ENCODE data around the gene EXD2. TPM values are rescaled to one million over a fixed set of nuclear protein-coding genes. Genes with fewer than 3 reads are reported as not detected.

The EXD2 gene
- total RNA-seq, 1 experiment from 2014 or later = 9.5 TPM

DNA sequence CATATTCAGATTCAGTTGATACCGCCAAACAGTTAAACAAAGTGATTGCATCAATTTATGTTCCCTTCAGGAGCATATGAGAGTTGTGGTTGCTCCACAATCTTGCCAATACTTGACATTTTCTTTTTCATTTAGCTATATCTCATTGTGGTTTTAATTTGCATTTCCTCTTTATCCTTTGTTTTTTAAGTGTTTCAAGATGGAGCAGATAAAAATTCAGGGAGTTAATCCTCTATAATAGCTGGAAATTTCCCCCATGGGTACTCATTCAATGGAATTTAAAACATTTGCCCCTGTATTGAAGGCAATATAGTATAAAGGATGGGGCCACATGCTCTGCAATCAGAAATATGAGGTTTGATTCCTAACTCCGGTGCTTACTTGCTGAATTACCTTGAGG lies 1.1 kb upstream of the EXD2 start:
- ATAC-seq = no peak
- BruUV-seq (replicated peaks) = no TSS peak
- Histone ChIP-seq H3K4me3 (ENCODE audit: low read depth in 2 of 2, low read length in 2 of 2) (no peak overlapping the region), H3K36me3 (ENCODE audit: control insufficient read depth, insufficient read depth, low read length) (peaks cover 4% of the 10 kb centered on the region), H3K9me3 (ENCODE audit: control insufficient read depth, insufficient read depth, low read depth, low read length) (no peaks in the 10 kb centered on the region), H3K27me3 (ENCODE audit: control insufficient read depth, insufficient read depth, low read length) (no peaks in the 10 kb centered on the region), H3K27ac (ENCODE audit: low read length) (no peak overlapping the region), H3K4me1 (ENCODE audit: control insufficient read depth, insufficient read depth, low read length) (no peaks in the 10 kb centered on the region; the same call in 1 of the 2 replicates)
- POLR2A ChIA-PET = no interaction called here
- CTCF ChIA-PET = interaction anchor here (0.6 kb wide), 1 partner anchor 1634 kb away, joined by 5 read pairs; no protein-coding TSS in a partner anchor
- TF ChIP-seq, protein P1, sequence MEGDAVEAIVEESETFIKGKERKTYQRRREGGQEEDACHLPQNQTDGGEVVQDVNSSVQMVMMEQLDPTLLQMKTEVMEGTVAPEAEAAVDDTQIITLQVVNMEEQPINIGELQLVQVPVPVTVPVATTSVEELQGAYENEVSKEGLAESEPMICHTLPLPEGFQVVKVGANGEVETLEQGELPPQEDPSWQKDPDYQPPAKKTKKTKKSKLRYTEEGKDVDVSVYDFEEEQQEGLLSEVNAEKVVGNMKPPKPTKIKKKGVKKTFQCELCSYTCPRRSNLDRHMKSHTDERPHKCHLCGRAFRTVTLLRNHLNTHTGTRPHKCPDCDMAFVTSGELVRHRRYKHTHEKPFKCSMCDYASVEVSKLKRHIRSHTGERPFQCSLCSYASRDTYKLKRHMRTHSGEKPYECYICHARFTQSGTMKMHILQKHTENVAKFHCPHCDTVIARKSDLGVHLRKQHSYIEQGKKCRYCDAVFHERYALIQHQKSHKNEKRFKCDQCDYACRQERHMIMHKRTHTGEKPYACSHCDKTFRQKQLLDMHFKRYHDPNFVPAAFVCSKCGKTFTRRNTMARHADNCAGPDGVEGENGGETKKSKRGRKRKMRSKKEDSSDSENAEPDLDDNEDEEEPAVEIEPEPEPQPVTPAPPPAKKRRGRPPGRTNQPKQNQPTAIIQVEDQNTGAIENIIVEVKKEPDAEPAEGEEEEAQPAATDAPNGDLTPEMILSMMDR (IDR thresholded peaks at IDR 0.05) = no peak
- TF ChIP-seq TCF7L2 (IDR thresholded peaks at IDR 0.05; ENCODE audit: low read depth, low read length) (no peak), POLR2AphosphoS5 (IDR thresholded peaks at IDR 0.05; ENCODE audit: low read depth, low read length) (no peak), REST (IDR thresholded peaks at IDR 0.05; ENCODE audit: insufficient read depth in 1 of 2, low read depth in 2 of 2, low read length in 1 of 2) (no peak), SIN3A (IDR thresholded peaks at IDR 0.05; ENCODE audit: borderline replicate concordance, insufficient read depth, low read depth, low read length) (no peak)
- intact Hi-C loops (cut with micrococcal nuclease; ENCODE audit: unreplicated experiment) (no loop called here), in situ Hi-C loops (cut with HindIII; ENCODE audit: low pct_unique_long_range_greater_than_20kb, low sequenced_read_pairs) (no loop called here)
- DNase-seq (ENCODE audit: low read depth, low spot score) = no peak

DNA sequence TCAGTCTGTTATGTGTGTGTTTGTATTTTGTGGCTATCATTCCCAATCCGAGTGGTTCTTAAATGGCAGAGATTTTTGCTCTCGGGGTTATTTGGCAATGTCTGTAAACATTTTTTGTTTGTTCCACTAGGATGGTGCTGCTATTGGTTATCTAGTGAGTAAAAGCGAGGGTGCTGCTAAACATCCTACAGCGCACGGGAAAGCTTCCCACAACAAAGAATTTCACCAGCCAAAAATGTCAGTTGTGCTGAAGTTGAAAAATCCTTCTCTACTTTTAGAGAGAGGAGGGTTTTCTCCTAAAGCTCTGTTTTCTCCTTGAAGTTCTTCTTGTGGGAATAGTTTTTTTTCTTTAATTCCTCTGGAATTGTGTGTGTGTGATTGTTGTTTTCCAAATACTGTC lies 2.4 kb downstream of the EXD2 start:
- H3K9me3 ChIP-seq (ENCODE audit: control insufficient read depth, insufficient read depth, low read depth, low read length) = no peaks in the 10 kb centered on the region
- no peaks in the 10 kb centered on the region for H3K27me3 ChIP-seq (ENCODE audit: control insufficient read depth, insufficient read depth, low read length)
- intact Hi-C loops (cut with micrococcal nuclease; ENCODE audit: unreplicated experiment) = no loop called here
- in situ Hi-C loops (cut with HindIII; ENCODE audit: low pct_unique_long_range_greater_than_20kb, low sequenced_read_pairs) = no loop called here
- TF ChIP-seq REST (IDR thresholded peaks at IDR 0.05; ENCODE audit: insufficient read depth in 1 of 2, low read depth in 2 of 2, low read length in 1 of 2) (no peak), POLR2AphosphoS5 (IDR thresholded peaks at IDR 0.05; ENCODE audit: low read depth, low read length) (no peak), SIN3A (IDR thresholded peaks at IDR 0.05; ENCODE audit: borderline replicate concordance, insufficient read depth, low read depth, low read length) (no peak), TCF7L2 (IDR thresholded peaks at IDR 0.05; ENCODE audit: low read depth, low read length) (no peak)
- TF ChIP-seq, protein P1 (IDR thresholded peaks at IDR 0.05) = no peak
- ATAC-seq (no peak), DNase-seq (ENCODE audit: low read depth, low spot score) (no peak)
- POLR2A ChIA-PET = no interaction called here
- no TSS peak for BruUV-seq (replicated peaks)
- CTCF ChIA-PET = no interaction called here
- H3K27ac ChIP-seq (ENCODE audit: low read length) = no peak overlapping the region
- no peak overlapping the region for H3K4me3 ChIP-seq (ENCODE audit: low read depth in 2 of 2, low read length in 2 of 2)
- H3K36me3 ChIP-seq (ENCODE audit: control insufficient read depth, insufficient read depth, low read length) = peaks cover 4% of the 10 kb centered on the region
- no peaks in the 10 kb centered on the region; the same call in 1 of the 2 replicates for H3K4me1 ChIP-seq (ENCODE audit: control insufficient read depth, insufficient read depth, low read length)

All from Panc1 (cell line).